RWPE1 (cell line): ENCODE results near the gene EXO5.

Source experiments
- CTCF ChIA-PET: fragments of 350-600 bp; sonication (Branson Sonifier 250); formaldehyde crosslinking; extraction: SDS; loops from one replicate; lab custom pipeline; 2021; lab: Yijun Ruan, JAX
- POLR2A ChIA-PET: fragments of 400-600 bp; formaldehyde crosslinking; extraction: SDS; loops from one replicate; lab custom pipeline; 2020; ENCODE audit warnings: antibody characterized with exemption; ENCODE audit not compliant: low non-redundant PET; lab: Yijun Ruan, JAX
- DNase-seq: peaks from one replicate; pipeline ENCODE4 v3.0.0; 2012; ENCODE audit warnings: low spot score
- H3K27ac ChIP-seq: fragments of 450-650 bp; 2 replicates; pipeline ENCODE4 v1.5.1; 2017
- CTCF ChIP-seq: fragments of 450-650 bp; conservative IDR thresholded peaks from 2 replicates; pipeline ENCODE4 v1.5.1; 2017; ENCODE audit warnings: low read depth, mild to moderate bottlenecking

EXO5 gene

GRCh38 chr1:40563266-40563665 lies 54.7 kb downstream of the EXO5 start:
- ChIA-PET CTCF (interaction anchor here (0.6 kb wide), 1 partner anchor 474 kb away, joined by 5 read pairs; no protein-coding TSS in a partner anchor), POLR2A (no interaction called here)
- no peak for TF ChIP-seq CTCF
- H3K27ac ChIP-seq = no peak overlapping the region
- no peak for DNase-seq

GRCh38 chr1:40564506-40564905 lies 55.9 kb downstream of the EXO5 start:
- CTCF ChIA-PET = no interaction called here
- POLR2A ChIA-PET = no interaction called here
- no peak overlapping the region for H3K27ac ChIP-seq
- no peak for TF ChIP-seq CTCF
- DNase-seq = no peak

- H3K27ac ChIP-seq = no peak overlapping the region
- CTCF ChIA-PET = no interaction called here
- TF ChIP-seq CTCF = no peak
- POLR2A ChIA-PET = no interaction called here
- DNase-seq = no peak
Observed at GRCh38 chr1:40564913-40565312, 56.3 kb downstream of the EXO5 start.
